Measurements from ENCODE around the gene VAPA. TPM values are rescaled to one million over a fixed set of nuclear protein-coding genes. Genes with fewer than 3 reads are reported as not detected.

The VAPA gene
- total RNA-seq, 2 donors from 2014 or later, result 162 to 201 TPM

GRCh38 chr18:9971313-9971920 is 57.6 kb downstream of the VAPA start:
- Mint-ChIP-seq H3K9me3 (peaks cover 4 to 6% of the 10 kb centered on the region in 2 donors), H3K27ac (no peak overlapping the region), H3K36me3 (peaks cover 0 to 9% of the 10 kb centered on the region in 2 donors)
- peak in 1 of 2 donors; percentile 76 for DNase-seq (ENCODE audit: low spot score in 2 of 2)
- ATAC-seq, result peak; percentile 34 to 55

- no peak for ATAC-seq
- Mint-ChIP-seq H3K9me3 (peaks cover 4 to 6% of the 10 kb centered on the region in 2 donors), H3K27ac (no peak overlapping the region), H3K36me3 (peaks cover 0 to 9% of the 10 kb centered on the region in 2 donors)
- no peak for DNase-seq (ENCODE audit: low spot score in 2 of 2)
Observed at GRCh38 chr18:9973470-9973869, 59.7 kb downstream of the VAPA start.

- DNase-seq (ENCODE audit: low spot score in 2 of 2), result no peak
- ATAC-seq, result no peak
- peaks cover 0 to 9% of the 10 kb centered on the region in 2 donors for H3K36me3 Mint-ChIP-seq
- no peak overlapping the region for H3K27ac Mint-ChIP-seq
- peaks cover 4 to 7% of the 10 kb centered on the region in 2 donors for H3K9me3 Mint-ChIP-seq
Observed at GRCh38 chr18:9974279-9974915, 60.6 kb downstream of the VAPA start.

DNA sequence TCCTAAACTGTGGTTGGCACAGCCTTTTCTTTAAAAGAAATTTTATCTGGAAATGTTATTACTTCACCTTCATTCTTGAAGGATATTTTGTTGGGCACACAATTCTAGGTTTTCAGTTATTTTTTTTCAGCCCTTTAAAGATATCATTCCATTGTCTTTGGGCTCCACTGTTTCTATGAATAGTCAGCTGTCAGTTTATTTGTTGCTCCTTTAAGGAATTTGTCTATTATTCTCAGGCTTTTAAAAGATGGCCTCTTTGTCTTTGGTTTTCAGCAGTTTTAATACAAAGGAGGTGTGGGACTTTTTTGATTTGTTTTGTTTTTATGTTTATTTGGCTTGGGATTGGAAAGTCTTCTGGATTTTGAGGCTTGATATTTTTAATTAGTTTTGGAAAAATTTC is 61.8 kb downstream of the VAPA start:
- Mint-ChIP-seq H3K9me3 (peaks cover 7 to 11% of the 10 kb centered on the region in 2 donors), H3K27ac (no peak overlapping the region), H3K36me3 (peaks cover 0 to 9% of the 10 kb centered on the region in 2 donors)
- DNase-seq (ENCODE audit: low spot score in 2 of 2) (no peak), ATAC-seq (no peak)

- Mint-ChIP-seq H3K9me3 (peaks cover 3 to 5% of the 10 kb centered on the region in 2 donors), H3K36me3 (no peaks in the 10 kb centered on the region), H3K27ac (no peak overlapping the region)
- no peak for DNase-seq (ENCODE audit: low spot score in 2 of 2)
- ATAC-seq, result no peak
Observed at GRCh38 chr18:9982711-9983110, 68.9 kb downstream of the VAPA start.

GRCh38 chr18:9984080-9984479 is 70.3 kb downstream of the VAPA start:
- no peak for ATAC-seq
- Mint-ChIP-seq H3K9me3 (peaks cover 3 to 5% of the 10 kb centered on the region in 2 donors), H3K27ac (no peak overlapping the region), H3K36me3 (no peaks in the 10 kb centered on the region)
- DNase-seq (ENCODE audit: low spot score in 2 of 2), result no peak

DNA sequence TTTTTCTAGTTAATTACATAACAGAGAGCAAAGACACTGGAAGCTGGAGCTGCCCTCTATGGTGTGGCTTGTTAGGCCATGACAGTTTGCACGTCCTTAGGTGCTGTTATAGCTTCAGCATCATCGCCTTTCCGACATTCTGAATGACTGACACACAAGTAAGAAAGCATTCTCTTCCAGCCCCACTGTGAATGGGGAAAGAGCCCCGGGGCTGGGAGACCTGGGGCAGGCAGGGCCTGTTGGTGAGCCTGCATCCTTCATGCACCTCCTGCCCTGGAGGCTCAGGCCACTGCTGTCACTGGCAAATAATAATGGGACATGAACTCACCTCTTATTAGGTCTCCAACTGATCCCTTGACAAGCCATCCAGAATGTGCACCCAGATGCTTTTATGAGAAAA is 71.8 kb downstream of the VAPA start:
- ATAC-seq (no peak), DNase-seq (ENCODE audit: low spot score in 2 of 2) (no peak)
- Mint-ChIP-seq H3K36me3 (no peaks in the 10 kb centered on the region), H3K27ac (no peak overlapping the region), H3K9me3 (no peaks in the 10 kb centered on the region)

GRCh38 chr18:9986156-9986930 is 72.5 kb downstream of the VAPA start:
- no peaks in the 10 kb centered on the region for H3K9me3 Mint-ChIP-seq
- peak overlapping the region in 1 of 2 donors; percentile 4 for H3K27ac Mint-ChIP-seq
- DNase-seq (ENCODE audit: low spot score in 2 of 2) (no peak), ATAC-seq (no peak)
- no peaks in the 10 kb centered on the region for H3K36me3 Mint-ChIP-seq

DNA sequence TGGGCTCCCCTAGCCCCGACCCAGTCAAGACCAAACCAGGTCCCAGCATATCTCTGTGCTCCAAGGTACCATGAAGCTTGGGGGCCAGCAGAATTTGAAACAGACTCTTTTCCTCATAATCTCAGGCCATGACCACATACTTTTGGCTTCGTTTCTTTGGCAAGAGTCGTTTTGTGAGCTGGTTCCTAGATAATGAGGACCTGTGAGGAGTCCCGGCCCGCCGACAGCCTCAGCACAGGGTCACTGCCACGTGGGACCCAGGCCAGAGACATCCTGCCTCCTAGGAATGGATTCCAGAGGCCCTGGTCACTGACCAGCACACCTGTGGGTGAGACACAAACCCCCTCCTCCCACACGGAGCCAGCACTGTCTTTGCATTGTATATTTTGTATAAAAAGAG is 73.5 kb downstream of the VAPA start:
- ATAC-seq, result no peak
- Mint-ChIP-seq H3K36me3 (no peaks in the 10 kb centered on the region), H3K9me3 (no peaks in the 10 kb centered on the region), H3K27ac (no peak overlapping the region)
- no peak for DNase-seq (ENCODE audit: low spot score in 2 of 2)

- ATAC-seq (no peak), DNase-seq (ENCODE audit: low spot score in 2 of 2) (no peak)
- H3K27ac Mint-ChIP-seq, result no peak overlapping the region
- no peaks in the 10 kb centered on the region for H3K9me3 Mint-ChIP-seq
- H3K36me3 Mint-ChIP-seq, result no peaks in the 10 kb centered on the region
Observed at GRCh38 chr18:9987931-9988330, 74.1 kb downstream of the VAPA start.

DNA sequence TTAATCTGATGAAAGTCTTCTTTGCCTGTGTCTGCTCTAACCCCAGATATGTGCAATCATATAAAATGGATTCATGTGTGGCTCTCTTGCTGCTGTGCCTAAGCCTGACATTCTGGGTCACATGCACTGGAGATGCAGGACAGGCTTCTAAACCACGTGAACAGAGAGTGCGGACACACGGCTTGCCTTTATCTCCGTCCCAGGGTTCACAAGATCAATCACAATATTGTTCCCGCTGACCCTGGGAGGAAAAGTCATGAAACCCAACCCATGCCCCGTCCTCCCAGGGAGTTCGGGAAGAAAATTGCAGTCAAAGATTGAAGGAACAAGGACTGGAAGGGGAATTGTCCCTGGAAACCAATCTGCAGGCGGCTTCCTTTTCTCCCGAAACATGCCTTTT is 74.8 kb downstream of the VAPA start:
- Mint-ChIP-seq H3K27ac (no peak overlapping the region), H3K36me3 (no peaks in the 10 kb centered on the region), H3K9me3 (no peaks in the 10 kb centered on the region)
- ATAC-seq (no peak), DNase-seq (ENCODE audit: low spot score in 2 of 2) (no peak)

GRCh38 chr18:9989481-9989880 is 75.7 kb downstream of the VAPA start:
- DNase-seq (ENCODE audit: low spot score in 2 of 2) (no peak), ATAC-seq (no peak)
- H3K27ac Mint-ChIP-seq, result no peak overlapping the region
- H3K9me3 Mint-ChIP-seq, result no peaks in the 10 kb centered on the region
- H3K36me3 Mint-ChIP-seq, result no peaks in the 10 kb centered on the region

DNA sequence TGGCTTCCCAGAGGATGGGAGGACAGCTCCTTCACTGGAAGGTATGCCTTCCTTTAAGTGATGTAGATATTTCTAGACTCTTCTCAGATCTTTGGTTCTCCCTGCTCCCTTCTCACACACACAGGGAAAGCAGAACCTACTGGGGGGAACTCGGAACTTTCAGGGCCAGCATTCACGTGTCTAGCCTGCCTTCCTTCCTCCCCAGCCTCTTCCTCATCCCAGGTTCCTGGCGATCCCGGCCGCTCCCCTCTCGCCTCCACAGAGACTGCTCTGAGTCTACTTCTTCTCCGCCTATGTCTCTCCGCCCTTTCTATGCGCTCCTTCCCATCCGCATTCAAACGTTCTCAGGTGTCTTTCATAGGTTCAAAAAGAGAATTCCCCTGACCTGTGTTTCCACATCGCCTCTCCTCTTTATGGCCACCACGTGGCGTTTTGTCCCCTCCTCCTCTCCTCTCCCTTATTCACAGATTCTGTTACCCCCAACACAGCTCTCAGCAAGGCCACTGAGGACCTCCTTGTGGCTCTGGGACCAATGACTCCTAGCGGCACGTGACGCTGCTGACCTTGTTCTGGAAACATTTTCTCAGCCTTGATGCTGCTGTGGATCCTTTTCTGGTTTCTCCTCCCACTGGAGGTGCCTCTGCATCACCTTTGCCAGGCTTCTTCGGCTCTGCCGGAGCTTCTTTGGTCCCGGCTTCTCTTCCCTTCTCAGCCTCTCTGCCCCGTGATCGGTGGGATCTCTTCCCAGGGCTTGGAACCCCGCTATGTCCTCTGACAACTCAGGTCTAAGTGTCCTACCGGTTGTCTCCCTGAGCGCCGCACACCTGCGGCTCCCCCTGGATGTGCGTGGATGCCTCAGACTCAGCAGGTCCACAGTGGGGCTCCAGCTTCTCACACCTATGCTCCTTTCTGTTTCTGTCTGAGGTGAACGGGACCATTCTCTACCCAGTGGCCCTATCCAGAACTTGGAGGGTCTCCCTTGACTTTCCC is 77.5 kb downstream of the VAPA start:
- no peak for DNase-seq (ENCODE audit: low spot score in 2 of 2)
- no peak overlapping the region for H3K27ac Mint-ChIP-seq
- H3K9me3 Mint-ChIP-seq, result peaks cover 0 to 3% of the 10 kb centered on the region in 2 donors
- H3K36me3 Mint-ChIP-seq, result peaks cover 0 to 4% of the 10 kb centered on the region in 2 donors
- ATAC-seq, result no peak

DNA sequence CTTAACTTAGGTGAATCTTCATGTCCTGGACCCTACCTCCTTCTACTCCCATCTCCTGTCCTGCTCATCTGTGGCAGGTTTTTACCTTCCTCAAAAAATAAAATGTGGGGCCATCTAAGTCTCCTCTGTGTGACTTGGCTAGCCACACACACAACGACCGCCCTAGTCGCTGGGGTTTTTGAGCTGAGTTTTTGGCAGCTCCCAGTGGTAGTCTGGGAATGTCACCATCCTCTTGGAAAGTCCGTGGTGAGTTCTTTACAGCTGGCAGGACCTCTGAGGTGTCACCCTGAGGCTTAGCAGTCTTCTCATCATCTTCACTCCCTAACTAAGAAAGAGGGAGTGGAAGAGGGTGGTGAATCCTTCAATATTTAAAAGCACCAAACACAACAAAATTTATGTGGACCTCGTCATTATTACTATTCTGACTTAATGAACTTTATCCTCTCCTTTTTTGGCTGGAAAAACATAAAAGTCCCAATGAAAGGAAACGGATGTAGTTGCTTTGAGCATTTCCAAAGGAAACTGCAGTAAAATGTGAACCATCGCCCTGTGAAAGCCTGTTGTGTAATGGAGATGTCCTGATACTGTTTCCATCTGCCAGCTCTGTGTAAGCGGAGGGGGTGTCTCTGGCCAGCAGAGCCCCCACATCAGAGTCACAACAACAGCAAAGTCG is 78.6 kb downstream of the VAPA start:
- peaks cover 7 to 8% of the 10 kb centered on the region in 2 donors for H3K9me3 Mint-ChIP-seq
- no peak for DNase-seq (ENCODE audit: low spot score in 2 of 2)
- peaks cover 0 to 8% of the 10 kb centered on the region in 2 donors for H3K36me3 Mint-ChIP-seq
- no peak for ATAC-seq
- no peak overlapping the region for H3K27ac Mint-ChIP-seq

DNA sequence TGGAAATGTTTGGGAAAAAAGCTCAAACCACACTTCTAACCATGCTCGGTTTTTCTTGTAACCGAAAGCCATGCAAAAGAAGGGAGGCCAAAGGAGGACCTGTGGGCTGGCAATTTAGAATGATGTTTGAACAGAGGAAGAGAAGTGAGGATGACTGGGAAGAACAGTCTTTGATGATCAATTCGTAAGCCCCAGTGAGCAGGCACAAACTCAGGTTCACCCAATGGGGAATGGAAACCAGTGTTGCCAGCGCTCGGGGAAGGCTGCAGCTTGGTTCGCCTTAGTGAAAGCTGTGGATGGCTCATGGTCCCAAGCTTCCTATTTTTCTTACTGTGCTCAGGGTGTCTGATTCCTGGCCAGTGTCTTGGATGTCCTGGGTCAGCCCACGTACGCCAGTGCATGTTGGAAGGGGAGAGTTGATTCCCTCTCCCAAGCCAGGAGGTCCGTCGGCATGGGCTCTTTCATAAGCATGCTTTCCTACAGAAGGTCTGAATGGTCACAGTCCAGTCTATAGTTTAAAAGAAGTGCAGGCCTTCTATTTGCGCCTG is 79.2 kb downstream of the VAPA start:
- DNase-seq (ENCODE audit: low spot score in 2 of 2) (no peak), ATAC-seq (no peak)
- peaks cover 12 to 13% of the 10 kb centered on the region in 2 donors for H3K9me3 Mint-ChIP-seq
- peaks cover 0 to 14% of the 10 kb centered on the region in 2 donors for H3K36me3 Mint-ChIP-seq
- H3K27ac Mint-ChIP-seq, result no peak overlapping the region
